HG03175 (cell line): ENCODE data around the gene LARGE1.
"Not testable (repeated sequence)": the region's sequence is repeated elsewhere in the genome, so short reads cannot be mapped to it uniquely, and the experiment has no call there.

Experiments
- ATAC-seq: cut with Tn5 transposase; IDR thresholded peaks from one replicate; pipeline ENCODE4 v1.9.1; 2021; ENCODE audit warnings: mild to moderate bottlenecking, moderate library complexity; ENCODE audit not compliant: unreplicated experiment

The LARGE1 gene

DNA sequence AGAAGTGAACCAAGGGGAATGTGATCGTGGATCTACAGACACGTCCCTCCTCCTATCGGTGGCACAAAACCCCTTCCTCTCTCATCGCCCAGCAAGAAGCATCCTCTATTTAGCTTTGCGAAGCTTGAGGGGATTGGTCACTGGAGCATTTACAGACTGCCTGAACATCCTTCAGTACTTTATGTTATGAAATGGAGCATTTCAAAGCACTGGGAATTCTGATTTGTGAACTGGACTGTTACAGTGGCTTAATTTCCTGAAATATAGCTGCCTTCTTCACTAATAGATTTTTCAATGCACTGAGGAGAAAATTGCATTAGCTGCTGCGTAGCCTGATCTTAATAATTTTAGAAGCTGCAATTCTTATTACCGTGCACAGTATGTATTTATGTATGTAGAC lies 344.5 kb downstream of the LARGE1 start:
- ATAC-seq, result no peak

DNA sequence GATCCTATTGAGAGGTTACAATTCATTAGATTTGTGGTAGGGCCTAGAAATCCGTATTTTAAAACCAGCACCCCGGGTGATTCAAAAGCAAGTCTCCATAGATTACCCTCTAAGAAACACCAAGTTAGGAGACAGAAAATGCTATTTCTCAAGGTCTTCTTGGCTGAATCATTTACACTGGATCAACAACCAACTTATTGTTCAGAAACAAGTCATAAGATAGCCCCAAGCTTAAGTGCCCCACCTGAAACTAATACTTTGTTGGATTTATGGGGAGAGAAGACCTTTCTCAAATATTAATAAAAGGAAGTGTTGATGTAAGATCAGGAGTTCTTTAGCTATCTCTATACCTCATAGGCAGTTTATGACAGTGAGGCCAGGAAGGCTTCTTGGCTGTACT lies 345.2 kb downstream of the LARGE1 start:
- no peak for ATAC-seq

DNA sequence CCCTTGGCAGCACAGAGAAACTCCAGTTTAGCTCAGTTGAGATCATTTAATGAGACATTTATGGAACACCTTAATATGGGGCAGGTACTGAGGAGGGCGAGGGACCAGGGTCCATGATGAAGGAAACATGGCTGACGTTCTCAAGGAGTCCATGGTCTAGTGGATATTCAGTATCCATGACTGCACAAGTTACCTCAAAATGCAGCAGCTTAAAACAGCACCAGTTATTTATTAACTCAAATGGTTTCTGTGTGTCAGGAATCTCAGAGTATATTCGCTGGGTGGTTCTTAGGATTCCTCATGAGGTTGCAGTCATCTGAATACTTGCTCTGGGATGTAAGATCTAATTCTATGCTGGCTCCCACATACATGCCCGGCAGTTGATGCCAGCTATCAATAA lies 346.8 kb downstream of the LARGE1 start:
- no peak for ATAC-seq

DNA sequence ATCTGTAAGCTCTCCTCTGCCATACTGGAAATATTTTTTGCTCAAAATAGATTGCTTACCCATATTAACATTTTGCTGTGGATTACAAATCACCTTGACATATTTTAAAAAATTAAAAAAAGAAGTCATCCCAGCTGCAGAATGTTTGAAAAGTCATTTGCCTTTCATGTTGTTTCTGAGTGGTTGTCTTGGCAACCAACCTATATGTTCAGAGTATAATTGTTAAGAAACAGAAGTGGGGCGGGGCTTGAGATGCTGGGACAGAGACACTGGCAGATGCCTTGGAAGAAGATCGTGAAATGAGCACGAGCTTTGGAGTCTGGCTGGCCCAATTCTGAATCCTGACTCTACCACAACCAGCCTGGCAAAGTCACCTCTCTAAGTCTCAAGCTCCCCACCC lies 348.2 kb downstream of the LARGE1 start:
- ATAC-seq, result no peak

DNA sequence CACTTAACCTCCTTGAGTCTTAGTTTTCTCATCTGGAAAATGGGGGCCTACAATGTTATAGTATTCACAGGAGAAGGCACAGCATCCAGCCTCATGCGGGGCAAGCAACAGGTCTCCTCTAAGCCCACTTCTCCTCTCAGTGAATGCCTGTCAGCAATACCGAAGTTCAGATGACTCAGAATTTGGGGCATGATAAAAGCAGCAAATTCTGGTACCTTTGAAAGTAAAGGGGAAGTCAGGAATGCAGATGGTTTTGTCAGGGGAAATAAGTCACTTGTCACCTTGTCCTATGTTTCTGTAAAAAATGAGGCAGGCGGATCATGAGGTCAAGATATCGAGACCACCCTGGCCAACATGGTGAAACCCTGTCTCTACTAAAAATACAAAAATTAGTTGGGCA lies 350.2 kb downstream of the LARGE1 start:
- ATAC-seq, result no peak

DNA sequence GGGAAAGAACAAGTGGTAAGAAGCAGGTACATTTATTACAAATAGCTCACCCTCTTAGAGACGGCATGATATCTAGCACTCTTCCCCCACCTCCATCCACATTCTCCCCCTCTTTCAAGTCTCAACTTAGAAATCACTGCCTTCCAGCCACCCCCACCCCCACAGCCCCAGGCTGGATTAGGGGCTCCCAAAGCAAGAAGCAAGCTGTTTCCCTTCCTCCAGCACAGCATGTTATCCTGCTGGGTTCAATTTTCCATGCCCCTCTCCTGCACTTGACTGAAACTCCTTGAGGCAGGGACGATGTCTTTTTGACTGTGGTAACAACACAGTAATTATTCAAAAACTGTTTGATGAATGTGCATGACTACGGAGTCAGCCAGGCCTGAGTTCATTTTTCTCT lies 350.7 kb downstream of the LARGE1 start:
- no peak for ATAC-seq

DNA sequence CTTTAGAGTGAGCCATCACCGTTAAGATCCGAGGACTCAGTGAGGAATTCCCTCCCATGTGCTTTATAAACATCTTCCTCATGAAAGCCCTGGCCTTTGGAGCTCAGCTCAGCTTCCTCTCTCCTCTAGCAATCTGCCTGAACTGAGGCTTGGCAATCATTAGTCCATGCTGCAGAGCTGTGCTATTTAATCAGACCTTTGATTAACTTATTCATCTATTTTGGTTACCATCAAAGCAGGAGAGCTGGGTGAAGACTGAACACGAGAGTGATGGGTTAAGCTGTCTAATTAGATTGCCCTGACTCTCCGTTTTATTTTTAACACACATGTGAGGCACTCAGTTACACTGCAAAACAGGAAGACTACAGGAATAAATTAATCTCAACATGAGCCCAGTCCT lies 351.3 kb downstream of the LARGE1 start:
- no peak for ATAC-seq

DNA sequence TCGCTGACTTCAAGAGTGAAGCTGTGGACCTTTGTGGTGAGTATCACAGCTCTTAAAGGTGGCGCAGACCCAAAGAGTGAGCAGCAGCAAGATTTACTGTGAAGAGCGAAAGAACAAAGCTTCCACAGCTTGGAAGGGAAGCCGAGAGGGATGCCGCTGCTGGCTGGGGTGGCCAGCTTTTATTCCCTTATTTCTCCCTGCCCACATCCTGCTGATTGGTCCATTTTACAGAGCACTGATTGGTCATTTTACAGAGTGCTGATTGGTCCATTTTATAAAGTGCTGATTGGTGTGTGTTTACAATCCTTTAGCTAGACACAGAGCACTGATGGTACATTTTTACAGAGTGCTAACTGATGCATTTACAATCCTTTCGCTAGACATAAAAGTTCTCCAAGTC lies 353.8 kb downstream of the LARGE1 start:
- ATAC-seq, result not testable (repeated sequence)

DNA sequence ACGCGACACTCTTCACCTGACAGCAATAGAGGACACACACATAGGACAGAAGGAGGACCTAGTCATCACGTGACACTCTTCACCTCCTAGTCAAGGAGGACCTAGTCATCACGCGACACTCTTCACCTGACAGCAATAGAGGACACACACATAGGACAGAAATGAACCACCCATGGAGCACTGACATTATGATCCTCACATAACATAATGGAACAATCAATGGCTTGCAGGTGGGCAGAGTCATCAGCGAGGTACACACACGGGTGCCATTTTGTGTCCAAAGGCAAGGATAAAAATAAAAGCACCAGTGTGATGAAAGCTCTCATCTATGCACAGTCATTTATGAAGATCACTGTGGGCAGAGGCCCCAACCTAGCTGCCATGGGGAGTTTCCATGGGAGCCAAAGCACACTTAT lies 354.7 kb downstream of the LARGE1 start:
- no peak for ATAC-seq

DNA sequence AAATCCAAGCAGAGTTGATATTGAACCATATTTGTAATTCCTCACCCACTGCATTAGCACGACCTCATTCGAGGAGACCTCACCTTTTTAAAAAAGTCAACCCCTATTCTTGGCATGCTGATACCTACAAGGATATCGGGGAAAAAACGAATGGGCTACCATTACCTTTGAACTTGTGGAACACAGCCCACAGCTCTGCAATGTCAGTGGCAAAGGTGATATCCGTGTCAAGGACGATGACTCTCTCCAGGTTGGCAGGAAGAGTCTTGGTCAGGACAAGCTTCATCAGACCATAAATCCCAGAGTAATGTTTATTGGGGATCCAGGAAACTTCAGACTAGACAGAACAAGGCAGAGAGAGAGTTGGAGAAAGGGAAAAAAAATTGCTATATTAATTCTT lies 355.6 kb downstream of the LARGE1 start:
- ATAC-seq, result no peak

DNA sequence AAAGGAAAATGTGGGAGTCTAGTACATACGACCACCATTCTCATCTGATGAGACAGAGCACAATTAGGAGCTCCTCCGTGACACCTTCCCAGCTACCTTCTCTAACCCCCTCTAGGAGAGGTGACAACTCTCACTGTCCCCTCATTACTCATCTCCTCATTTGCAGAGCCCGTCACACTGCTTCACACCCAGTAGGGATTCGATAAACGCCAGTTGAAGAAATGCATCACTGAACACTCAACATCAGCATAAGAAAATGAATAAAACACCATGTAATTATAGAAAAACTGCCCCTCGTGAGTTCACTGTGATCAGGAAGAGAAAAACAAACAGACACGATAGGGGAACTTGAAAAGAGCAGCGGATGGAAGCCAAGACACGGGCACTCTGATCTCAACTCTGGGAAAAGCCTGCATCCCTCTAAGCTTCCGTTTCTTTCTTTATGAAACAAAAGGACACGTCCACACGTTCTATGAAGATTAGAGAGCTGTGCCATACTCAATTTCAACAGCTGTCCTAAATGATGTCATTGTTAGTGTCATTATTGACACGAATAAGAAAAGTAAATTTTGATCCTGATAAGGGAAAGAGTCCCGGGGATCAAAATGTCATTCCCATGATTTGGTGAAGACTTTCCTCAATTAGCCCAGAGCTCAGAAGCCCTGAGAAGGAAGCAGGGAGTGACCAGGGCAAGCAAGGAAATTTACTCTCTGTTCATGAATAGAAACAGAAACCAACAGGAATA lies 356.9 kb downstream of the LARGE1 start:
- no peak for ATAC-seq

DNA sequence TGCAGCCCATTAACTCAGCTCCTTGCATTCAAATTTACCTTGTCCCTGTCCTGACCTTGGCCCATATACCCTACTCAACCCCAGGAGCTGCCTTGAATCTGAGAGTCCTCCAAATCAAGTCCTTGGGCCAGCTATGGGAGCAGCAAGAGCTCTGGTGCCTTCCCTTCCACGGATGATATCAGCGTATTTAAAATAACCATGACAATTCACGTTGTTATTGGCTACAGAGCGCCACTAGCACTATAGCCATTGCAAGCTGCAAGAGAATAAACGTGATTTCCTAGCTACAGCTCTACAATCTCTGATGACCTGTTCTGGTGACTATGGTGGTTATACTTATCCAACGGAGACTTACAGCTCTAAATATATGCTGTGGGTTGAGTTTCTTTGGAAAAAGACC lies 357.8 kb downstream of the LARGE1 start:
- ATAC-seq, result no peak

DNA sequence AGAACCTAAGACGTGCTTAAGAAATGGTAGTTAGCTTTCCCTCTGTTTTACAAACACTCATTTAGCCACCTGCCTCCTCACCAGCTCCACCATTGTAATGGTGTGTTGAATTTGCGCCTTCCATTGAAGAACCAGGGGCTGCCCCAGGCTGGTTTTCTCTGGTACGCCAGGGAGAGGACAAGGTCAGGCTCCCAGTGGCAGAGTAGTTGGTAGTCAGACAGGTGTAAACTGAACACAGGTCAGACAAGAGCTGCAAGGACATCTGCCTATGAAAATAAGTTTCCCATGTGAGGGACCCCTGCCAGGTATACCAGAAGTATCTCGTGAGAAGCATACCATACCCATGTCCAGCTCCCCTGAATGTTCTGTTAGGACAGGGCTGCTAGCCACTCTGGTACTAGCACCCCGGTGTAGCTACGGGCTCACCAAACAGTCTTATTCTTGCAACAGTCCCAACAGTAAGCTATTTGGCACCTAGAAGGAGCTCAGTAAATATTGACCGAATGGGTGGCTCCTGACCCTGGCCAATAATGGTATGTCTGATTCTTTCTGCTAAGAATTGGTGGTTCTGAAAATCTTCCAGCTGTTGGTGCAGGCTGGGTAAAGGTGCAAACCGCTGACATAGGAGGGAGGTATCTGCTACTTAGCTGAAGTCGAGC lies 359.0 kb downstream of the LARGE1 start:
- no peak for ATAC-seq

DNA sequence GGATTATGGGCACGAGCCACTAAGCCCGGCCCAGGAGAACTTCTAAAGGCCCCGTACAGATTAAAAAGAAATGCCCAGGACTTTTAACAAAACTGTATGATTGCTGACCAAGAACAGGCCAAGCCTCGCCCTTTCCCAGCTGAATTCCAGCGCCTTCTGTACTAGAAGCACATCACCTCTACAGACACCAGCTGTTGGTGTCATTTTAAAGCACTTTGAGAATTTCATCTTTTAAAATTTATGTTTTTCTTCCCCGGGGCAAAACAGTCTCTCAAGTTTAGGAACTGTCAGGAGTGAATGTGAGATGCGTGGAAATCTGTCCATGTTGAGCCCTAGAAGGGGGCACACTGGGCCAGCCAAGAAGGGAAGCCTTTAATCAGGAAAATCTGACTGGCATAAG lies 362.4 kb downstream of the LARGE1 start:
- ATAC-seq, result no peak

DNA sequence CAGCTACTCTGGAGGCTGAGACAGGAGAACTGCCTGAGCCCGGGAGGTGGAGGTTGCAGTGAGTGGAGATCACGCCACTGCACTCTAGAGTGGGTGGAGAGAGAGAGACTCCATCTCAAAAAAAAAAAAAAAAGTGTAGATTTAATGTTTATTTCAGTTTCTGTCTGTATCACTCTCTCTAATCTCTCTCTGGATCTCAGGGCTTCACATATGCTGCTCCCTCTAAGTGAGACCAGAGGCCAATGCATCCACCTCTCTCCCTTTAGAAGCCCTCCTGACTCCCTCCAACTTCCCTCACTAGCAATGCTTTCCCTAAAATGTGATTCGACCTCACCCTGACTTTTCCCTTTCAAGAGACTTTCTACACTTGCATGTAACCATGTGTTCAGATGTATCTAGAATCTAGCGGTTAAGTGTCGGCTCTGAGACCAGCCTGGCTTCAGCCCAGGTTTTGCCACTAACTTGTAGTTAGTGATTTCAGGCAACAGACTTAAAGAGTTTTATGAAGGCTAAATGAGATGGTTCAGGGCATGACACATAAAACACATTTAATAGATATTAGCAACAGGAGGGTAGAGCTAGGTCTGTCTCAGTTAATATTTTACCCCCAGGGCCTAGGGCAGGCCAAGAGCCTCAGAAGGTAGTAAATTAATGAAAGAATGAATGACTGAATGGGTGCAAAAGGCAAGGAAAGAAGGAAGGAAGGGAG lies 364.3 kb downstream of the LARGE1 start:
- no peak for ATAC-seq

DNA sequence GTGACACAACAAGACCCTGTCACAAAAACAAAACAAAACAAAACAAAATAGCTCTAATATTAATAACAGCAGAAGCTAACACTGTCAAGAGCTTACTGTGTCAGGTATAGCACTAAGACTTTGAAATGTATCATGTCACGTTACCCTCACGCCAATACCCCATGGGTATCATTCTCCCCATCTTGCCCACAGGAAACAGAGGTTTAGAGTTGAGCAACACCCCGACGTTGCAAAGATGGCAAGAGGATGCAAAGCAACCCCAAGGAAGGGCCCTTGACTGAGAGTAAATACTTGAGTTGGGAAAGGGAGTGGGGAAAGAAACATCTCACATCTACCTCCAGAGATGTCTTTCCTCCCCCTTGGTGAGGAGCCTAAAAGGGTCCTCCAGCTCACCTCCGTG lies 366.8 kb downstream of the LARGE1 start:
- no peak for ATAC-seq

DNA sequence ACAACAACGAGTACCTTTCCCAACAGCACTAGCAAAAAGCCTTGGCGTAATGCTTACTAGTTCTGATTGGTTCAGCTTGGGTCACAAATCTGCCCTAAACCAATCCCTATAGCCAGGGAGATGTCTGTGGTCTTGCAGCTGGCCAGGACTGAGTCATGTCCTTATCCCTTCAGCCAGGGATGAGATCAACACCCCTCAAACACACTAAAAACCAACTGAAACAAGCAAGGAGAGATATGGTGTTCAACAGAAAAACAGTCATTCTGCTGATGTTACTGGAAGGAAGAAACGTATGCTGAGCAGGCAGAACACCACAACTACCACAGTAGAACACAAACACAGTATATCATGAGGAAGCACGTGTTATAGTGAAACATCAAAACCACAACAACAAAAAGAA lies 375.6 kb downstream of the LARGE1 start:
- no peak for ATAC-seq

DNA sequence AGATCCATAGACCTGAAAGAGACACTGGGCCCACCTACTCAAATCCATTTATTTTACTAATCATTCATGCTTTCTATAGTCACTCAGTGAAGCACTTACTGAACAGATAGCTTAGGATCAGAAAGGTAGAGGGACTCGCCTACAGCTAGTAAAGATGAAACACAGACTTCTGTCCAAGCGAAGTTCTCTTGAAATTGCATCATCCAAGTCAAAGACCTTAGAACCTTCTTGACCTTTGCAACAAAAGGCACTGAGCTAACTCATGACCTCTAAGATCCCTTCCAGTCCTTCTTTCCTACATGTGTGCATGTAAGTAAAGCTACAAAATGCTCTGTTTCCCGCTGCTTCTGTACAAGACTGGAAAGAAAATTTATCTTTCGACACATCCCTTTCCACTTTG lies 377.6 kb downstream of the LARGE1 start:
- no peak for ATAC-seq

DNA sequence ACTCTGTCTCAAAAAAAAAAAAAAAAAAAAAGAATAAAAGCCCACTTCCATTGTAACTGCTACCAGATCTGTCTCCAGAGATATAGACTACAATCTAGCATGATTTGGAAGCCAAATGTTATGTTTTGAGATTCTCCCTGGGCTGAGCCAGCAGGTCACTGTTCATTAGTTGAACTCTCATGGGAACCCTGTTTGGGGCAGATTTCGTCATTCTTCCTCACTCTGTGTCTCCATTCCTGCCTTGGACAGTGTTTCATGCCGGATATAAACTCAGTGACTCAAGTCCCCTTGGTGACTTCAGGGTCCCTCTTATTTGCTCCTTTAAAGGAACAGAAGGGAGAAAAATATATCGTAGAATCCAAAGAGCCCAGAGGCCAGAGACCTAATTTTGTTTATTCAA lies 378.1 kb downstream of the LARGE1 start:
- no peak for ATAC-seq

DNA sequence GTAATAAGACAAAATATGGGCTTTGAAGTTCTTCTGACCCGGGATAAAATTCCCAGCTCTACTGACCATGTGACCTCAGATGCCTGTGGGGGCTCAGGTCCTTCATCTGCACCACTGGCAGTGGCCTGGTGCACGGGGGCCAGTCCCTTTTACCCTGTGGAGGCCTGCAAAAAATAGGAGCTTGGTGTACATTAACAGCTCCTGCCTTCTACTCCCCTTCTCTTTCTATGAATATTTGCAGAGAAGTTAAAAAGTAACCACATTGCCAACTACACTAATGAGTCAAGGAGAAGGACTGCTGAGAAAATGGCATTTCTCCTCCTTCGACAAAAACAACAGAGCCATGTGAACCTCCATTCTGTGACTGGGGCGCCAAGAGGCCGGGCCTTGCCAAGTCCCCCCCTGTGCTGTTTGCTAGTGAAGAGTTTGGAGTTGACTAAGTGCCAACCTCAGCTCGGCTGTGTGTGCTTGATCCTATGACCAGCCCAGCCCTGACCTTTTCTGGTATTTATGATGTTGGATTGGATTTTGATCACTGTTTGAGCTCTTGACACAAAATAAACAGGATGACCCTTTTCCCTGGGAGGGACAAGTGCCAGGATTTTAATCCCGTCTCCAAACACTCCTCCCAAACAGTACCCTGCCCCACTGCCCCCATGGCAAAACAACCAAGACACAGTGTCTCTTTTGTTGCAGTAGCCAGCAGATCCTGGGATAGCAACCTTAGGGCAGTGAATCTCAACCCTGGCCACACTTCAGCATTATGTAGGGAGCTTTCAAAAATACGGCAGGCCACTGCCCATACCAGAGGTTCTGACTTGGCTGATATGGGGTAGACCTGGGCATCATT lies 380.1 kb downstream of the LARGE1 start:
- peak; percentile 51 for ATAC-seq

DNA sequence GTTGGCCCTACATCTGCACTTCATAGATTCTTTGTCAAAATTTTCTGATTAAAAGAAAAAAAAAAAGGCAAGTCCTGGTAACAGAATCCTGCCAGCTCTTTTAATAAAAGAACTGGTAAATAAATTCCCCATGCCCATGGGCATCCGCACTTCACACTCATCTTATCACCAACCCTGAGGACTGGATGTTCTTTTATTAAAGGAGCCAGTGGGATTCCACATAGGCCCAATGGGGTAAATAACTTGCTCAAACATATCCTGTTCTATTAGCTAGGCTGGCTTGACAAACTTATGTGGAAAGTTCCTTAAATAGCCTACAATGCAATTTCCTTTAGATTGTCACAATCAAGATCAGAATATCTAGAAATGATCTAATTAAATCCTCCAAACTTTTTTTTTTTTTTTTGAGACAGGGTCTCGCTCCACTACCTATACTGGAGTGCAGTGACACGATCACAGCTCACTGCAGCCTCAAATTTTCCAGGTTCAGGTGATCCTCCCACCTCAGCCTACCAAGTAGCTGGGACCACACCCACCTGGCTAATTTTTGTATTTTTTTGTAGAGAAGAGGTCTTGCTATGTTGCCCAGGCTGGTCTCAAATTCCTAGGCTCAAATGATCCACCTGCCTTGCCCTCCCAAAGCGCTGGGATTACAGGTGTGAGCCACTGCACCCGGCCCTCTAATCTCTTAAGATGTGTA lies 380.9 kb downstream of the LARGE1 start:
- ATAC-seq, result no peak
